Measurements from ENCODE around the gene BTBD2.
A peak's percentile ranks its signal among the peaks of the same experiment; 100 is the strongest.

Gene BTBD2

GRCh38 chr19:1959928-1960589 is 55.5 kb downstream of the BTBD2 start:
- no peak for DNase-seq

- no peak for DNase-seq
Observed at GRCh38 chr19:1957562-1958248, 57.8 kb downstream of the BTBD2 start.

GRCh38 chr19:1956868-1957492 is 58.5 kb downstream of the BTBD2 start:
- DNase-seq: no peak

DNA sequence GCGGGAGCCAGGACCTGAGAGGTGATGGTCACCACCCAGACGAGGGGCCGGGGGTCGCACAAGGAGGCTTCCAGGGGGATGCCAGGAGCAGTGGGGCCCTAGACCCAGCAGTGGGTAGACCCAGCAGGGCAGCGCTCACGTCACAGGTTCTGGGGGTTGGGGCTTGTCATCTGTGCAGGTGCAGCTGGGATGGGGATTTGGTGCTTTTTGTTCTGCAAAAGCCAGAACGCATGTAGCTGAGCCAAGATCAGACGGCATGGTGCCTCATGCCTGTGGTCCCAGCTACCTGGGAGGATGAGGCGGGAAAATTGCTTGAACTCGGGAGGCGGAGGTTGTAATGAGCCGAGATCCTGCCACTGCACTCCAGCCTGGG is 59.4 kb downstream of the BTBD2 start:
- DNase-seq: no peak

GRCh38 chr19:1955171-1956121 is 60.1 kb downstream of the BTBD2 start:
- DNase-seq: no peak

DNA sequence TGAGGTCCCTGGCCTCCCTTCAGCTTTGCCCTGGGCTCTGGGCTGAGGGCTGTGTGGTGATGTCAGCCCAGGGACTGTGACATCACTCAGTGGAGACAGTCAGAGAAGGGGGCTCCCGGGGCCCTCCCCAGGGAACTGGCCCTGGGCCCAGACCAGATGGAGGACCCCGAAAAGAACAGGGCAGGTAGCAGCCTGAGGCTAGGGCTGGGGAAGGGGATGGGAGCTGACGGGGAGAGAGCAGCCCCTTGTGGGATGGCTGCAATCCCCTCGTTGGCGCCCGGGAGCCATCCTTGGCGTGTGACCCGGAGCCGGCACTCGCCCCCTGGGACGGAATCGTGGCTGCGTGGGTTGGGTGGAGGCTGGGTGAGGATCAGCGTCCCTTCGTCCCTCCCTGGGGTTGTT is 61.0 kb downstream of the BTBD2 start:
- DNase-seq: no peak

DNA sequence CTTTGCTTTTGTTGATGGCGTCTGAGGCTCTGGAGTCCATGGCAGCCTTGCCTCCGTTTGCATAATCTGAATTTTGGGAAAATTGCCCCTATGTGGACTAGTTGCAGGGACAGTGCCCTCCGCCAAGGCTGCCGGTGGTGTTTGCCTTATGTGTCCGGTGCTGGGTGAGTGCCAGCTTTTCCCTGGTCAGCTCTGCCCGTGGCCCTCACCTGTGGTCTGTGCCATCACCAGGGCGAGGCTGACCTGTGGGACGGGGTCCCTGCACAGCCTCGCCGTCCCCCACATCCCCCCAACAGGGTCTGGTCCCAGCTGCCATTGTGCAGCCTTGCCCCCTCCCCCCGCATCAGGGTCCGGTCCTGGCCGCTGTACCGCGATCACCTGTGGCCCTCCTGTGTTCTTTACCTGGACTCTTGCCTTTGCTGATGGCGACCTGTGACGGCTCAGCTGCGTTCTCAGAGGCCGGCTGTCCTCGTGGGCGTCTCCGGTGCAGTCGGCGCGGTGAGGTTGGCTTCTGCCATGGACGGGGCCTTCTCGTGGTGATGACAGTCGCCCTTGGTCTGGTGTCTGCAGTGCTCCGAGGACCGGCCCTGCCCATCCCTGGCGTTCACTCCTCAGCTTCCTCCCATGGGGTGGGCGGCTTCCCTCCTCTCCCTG is 61.9 kb downstream of the BTBD2 start:
- DNase-seq: no peak

DNA sequence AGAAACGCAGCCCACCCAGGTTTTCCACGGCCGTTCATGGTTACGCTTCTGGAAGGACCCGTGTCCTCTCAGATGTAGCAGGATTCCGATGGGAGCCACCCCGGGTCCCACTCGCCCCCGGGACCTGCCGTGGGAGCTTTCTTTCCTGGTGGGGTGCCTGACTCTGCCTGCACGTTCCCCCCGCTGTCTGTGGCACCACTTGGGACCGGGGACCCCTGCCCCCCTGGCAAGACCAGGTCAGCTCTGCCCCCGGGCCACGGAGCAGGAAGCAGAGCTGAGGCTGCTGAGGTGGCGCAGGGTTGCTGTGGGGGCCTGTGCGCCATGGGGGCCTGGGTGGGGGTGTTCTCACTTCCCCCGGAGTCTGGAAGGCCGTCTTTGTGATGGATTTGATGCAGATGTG is 62.5 kb downstream of the BTBD2 start:
- DNase-seq: no peak

GRCh38 chr19:1952635-1953034 is 62.9 kb downstream of the BTBD2 start:
- no peak for DNase-seq

GRCh38 chr19:1950640-1951039 is 64.9 kb downstream of the BTBD2 start:
- DNase-seq: no peak

DNA sequence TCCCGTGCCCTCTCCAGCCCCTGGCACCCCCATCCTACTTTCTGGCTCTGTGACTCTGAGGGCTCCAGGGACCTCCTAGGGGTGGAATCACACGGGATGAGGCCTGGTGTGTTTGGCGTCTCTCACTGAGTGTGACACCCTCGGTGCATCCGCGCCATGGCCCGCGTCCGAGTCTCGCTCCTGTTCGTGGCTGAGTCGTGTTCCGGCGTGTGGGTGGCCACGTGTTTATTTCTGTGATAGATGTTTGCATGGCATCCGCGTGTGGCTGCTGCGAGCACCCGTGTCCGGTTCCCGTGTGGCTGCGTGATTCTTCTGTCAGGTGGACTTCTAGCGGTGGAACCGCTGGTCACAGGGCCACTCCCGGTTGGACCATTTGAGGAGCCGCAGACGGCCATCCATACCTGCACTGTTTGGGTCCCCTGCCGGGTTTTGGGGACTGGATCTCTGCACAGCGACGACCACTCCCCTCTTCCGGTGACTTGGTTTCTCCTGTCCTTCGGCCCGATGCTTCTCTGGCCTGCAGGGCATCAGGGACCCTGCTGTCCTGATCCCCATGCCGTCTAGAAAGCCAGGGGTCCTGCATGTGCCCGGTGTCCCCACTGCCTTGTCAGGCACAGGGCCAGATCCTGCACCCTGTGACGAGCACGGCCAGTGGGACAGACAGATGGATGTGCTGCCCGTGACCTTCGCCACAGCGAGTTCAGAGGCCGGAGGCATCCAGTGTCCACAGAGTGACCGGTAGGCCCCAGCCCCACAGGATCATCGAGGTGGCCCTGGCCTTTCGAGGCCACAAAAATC is 66.0 kb downstream of the BTBD2 start:
- no peak for DNase-seq

DNA sequence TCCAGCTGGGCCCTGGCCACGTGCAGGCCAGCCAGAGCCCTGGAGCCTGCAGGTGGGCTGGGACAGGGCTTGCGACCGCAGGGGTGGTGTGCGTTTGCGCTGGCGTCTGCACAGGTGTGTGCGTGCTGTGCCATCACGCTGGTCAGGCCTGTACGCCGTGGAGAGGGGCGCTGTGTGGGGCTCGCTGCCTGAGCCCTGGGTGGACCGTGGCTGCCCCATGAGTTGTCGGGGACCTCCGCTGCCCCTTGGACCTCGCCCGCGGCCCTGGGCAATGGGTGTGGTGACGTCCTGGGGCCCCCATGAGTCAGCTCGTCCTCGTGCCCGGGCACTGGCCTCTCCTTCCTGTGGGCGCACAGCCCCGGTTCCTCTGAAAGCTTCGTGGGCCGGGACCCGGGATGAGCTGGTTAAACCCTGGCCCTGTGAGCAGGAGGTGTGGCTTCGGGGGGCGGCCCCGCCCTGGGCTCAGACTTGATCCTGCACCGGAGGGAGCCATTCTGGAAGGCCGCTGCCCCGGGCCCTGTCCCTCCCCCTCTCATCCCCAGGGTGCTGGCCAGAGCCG is 67.8 kb downstream of the BTBD2 start:
- DNase-seq: no peak

GRCh38 chr19:1945899-1946298 is 69.6 kb downstream of the BTBD2 start:
- peak; percentile 28 for DNase-seq

GRCh38 chr19:1944916-1945561 is 70.5 kb downstream of the BTBD2 start:
- DNase-seq: no peak

DNA sequence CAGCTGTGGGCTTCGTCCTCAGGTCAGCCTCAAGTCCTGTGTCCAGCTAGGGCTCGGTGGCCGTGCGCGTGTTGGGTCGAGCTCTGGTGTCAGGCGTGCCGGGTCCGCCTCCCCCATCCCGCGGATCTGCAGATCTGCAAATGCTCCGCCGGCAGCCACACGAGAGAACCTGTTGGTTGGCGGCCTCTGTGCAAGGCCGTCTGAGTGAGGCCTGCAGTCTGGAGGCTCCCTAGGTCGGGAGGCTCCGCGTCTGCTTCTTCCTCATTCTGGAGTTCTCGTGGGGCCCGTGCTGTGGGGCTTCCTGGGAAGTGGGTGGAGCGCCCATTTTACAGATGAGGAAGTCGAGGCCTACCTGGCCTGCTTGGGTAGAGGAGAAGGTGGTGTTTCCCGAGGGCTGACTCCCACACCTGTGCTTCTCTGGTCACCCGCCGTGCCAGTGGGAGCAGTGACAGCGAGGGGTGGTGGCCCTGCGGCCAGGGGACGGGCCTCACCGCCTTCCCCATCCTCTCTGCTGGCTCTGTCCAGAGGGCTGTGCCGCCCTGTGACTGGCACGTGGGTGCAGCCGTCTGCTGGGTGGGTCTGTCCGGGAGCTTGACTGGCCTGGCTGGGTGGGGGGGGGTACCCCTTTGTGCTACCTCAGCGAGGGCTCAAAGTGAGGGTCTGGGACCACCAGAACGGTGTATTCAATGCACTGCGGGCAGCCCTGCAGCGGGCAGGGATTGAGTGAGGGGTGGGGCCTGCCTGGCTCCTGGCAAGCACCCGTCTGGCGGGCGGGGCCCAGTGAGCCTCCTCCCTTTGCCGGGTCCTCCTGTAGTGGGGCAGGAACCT is 71.2 kb downstream of the BTBD2 start:
- DNase-seq: no peak

- no peak for DNase-seq
Observed at GRCh38 chr19:1943661-1944087, 71.8 kb downstream of the BTBD2 start.

DNA sequence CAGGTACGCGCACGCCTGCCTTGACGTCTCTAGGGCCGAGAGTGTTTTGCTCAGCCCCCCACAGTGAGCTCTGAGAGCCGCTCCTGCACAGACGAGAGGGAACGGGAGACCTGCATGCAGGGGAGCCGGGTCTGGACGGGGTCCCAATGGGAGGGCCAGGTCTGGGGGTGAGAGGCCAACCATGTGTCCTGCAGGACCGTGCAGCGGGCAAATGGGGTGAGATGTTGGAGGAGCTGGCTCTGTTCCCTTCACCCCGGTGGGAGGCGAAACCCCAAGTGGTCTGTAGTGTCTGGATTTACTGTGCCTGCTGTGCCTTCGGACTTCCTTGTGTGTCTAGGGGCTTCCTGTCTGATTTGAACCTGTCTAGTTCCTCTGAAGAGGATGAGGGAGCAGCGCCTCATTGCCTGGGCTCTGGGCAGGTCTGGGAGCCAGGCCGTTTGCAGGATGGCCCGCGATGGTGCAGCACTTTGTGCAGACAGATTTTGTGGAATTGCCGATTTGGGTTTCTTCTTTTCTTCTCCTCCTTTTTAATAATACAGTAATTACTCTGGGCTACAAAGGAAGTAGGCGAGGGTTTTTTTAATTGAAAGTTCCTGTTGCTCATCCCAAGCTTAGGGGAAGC is 72.5 kb downstream of the BTBD2 start:
- no peak for DNase-seq

- peak; percentile 69 for DNase-seq
Observed at GRCh38 chr19:1942078-1942933, 73.2 kb downstream of the BTBD2 start.

All from fibroblast of skin of back (primary cell).